NCI-H1436 treated with DMSO at 0.1 percent for 48 hours (cell line): ENCODE data around the gene FXYD6.

ENCODE experiments used
- DNase-seq: peaks from one replicate; lab custom pipeline; 2025; lab: John Stamatoyannopoulos, UW

Gene FXYD6

DNA sequence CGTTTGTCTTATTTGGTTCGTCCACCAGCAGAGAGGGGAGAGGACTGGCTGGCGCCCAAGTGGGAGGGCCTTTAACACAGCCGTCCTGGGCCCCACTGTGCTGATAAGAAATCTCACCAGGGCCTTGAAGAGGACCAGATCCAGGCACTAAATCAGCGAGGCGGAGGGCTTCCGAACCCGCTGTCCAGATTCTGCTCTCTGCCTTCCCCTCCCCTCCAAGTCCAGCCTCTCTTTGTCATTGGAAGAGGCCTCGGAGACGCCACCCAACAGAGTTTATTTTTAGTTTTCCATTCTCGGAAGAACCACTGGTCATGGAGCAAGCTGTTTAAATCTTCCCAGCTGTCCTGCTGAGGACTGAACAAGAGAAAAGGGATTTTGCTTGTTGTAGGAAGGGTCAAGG, 9.3 kb upstream of the FXYD6 start:
- no peak for DNase-seq

DNA sequence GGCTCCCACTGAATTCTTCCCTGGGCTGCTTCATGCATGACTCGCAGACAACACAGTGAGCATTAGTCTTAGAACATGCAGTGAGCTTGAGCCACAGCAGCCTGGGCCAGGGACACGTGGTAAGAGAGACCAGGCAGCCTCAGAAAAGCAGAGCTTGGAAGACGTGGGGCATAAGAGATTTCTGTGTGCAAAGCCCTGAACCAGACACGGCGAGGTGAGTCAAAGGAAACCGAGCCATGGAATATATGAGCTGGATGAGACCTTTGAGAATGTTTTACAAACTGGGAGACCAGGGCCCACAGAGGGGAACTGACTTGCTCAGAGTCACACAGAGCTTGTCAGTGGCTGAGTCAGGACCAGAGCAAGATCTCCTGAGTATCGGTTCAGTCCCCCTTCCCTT, 8.5 kb upstream of the FXYD6 start:
- DNase-seq: no peak

DNA sequence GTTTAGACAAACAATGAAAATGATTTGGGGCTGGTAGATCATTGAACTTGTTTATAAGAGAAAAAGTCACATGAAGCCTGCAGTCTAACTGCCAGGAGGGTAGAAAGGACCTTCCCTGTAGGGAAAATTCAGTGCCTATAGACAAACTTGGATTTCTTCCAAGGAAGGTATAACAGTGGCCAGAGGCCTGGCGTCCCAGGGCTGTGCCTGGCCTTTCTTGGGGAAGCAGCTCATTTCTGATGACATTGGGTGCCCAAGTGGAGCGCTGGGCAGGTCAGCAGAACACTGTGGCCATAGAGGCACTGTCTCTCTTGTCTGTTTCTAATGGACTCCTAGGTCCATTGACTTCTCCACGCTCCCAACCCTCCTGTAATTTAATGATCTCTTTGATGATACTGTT, 6.6 kb upstream of the FXYD6 start:
- DNase-seq: no peak

- DNase-seq: peak; percentile 31
These were observed 6.0 kb upstream of the FXYD6 start for GRCh38 chr11:117882311-117882905.

- no peak for DNase-seq
These were observed 4.8 kb upstream of the FXYD6 start for GRCh38 chr11:117881217-117881616.

DNA sequence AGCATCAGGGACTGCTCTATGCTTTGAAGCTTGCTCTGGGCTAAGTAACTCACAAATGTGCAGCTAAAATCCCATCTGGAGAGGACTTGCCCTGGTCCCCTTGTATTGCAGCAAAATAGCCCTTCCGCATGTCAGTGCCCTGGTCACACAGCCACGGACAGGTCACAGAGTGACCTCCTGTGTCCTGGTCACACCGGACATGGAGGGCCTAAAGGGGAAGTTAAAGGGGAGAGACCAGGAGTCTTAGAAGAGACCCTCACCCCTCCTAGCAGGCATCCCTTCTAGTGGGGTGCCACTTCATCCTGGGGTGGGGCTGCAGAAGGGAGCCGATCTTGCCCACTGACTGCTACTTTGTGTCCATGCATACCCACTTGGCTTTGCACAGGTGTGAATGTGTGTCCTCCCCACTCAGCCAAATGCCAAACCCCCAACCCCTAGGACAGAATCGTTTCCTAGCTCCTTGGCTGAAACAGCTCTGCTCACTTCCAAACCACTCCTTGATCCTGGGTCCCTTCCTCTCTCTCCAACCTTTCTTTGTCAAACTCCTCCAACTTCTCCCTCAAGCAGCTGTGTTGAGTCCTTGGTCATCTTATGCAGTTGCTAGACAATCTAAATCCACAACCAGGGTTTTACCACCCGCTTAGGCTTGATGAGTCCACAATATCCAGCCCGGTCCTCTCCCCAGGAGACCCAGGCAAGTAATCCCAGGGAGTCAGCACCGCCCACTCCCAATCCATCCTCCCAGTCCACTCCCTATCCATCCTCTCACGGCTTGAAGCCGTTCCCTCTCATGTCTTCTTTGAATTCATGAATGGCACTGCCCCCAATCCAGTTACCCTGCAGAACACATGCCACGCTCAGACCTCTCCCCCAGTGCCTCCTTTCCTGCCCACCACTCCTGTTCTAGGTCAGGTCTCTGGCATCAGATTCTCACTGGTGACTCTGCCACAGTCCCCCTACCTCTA, 3.3 kb upstream of the FXYD6 start:
- DNase-seq: no peak

DNA sequence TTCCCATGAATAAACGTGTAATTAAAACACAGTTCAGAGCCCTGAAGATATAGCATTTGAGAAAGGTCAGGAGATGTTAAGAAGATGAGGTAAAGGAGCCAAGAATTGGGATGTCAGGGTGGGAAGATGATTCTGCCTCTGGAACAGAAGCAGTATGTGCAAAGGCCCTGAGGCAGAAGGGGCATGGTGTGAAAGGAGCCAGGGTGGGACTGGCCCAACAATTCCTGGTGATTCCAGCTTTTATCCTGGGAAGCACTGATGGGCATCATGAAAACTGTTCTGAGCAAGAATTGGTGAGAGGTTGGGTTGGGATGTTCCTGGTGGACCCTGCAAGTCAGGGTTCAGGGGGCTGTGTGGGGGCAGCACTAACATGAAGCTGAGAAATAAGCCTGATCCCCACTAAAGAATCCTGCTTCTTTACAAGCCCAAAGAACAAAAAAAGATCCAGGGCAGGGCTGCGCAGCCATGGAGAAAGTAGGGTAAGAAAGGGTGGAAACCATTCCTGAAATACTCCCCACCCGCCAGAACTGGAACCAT, 2.5 kb upstream of the FXYD6 start:
- DNase-seq: no peak

GRCh38 chr11:117878314-117878938, 2.0 kb upstream of the FXYD6 start:
- no peak for DNase-seq

DNA sequence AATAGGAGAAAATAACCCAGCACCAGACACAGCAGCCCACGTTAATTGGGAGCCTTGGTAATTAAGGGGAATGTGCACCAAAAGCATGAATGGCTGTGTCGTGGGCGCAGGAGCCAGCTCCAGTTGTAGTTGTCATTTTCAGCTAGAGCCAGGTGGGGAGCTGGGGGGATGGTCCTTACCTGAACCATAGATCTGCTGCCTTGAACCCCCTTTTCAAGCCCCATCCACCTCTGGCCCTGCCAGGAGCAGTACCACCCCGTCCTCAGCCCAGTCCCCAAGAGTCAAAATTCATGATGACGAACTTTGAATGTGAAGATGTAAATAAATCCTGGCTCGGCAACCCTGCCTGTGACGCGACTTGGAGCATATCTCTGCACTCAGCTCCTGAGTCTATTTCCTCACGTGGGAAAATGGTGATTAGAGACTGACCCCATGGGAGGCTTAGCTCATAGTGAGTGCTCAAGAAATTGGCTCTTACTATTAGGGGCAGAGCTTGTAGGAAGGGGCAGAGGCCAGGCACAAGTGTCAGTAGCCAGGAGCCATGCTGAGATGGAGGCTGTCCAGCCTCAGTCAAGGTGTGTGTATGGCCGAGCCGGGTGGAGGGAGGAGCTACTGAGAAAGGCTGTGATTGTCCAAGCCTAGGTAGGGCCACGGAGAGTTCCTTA, 794 bp upstream of the FXYD6 start:
- no peak for DNase-seq

GRCh38 chr11:117876059-117876340, 458 bp downstream of the FXYD6 start:
- DNase-seq: no peak

- no peak for DNase-seq
These were observed 938 bp downstream of the FXYD6 start for GRCh38 chr11:117875382-117876058.

DNA sequence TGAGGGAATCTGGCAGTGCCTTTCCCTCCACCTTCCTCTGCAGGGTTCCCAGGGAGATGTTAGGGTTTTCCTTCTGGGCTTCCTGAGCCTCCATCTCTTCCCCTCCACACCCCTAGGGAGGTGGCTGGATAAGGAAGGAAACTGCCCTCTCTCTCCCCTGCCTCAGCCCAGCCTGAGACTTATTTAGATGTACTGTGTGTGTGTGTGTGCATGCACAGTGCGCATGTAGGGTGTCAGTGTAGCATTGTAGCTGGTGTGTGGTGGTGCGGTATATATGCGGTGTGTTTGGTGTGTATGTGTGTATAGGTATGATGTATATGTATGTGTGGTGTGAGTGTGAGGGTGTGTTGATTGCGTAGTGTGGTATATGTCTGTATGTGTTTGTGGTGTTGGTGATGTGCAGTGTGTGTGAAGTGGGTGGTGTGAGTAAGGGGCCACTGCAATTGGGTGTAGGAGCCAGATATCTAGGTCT, 1.5 kb downstream of the FXYD6 start:
- no peak for DNase-seq

DNA sequence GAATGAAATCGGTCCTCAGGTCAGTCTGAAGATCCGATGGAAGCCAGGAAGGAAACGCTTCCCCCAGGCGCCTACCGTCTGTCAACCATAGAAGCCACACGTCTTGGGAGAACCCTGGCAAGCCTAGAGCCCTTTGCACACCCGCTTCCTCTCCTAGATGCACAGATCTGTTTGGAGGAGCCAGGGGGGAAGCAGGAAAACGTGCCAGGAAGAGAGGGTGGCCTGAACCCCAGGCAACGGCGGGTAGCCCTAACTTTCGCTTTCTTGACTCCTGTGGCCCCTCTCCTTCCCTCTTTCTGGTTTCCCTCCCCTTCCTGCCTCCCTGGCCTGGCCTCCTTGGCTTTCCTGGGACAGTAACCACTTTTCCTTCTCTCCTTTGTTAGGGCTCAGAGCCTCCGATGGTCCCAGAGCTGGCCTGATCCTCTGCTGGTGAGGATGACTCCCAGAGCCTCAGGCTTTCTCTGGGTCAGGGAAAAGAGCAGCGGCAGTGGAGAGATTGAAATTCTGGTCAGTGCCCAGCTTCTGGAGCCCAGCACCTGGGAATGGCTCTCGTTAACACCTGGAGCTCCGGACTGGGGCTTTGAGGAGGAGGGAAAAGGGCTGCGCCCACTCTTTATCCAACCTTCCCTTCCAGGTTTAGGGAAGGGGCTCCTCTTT, 2.1 kb downstream of the FXYD6 start:
- no peak for DNase-seq

- DNase-seq: no peak
These were observed 2.7 kb downstream of the FXYD6 start for GRCh38 chr11:117873828-117874125.

DNA sequence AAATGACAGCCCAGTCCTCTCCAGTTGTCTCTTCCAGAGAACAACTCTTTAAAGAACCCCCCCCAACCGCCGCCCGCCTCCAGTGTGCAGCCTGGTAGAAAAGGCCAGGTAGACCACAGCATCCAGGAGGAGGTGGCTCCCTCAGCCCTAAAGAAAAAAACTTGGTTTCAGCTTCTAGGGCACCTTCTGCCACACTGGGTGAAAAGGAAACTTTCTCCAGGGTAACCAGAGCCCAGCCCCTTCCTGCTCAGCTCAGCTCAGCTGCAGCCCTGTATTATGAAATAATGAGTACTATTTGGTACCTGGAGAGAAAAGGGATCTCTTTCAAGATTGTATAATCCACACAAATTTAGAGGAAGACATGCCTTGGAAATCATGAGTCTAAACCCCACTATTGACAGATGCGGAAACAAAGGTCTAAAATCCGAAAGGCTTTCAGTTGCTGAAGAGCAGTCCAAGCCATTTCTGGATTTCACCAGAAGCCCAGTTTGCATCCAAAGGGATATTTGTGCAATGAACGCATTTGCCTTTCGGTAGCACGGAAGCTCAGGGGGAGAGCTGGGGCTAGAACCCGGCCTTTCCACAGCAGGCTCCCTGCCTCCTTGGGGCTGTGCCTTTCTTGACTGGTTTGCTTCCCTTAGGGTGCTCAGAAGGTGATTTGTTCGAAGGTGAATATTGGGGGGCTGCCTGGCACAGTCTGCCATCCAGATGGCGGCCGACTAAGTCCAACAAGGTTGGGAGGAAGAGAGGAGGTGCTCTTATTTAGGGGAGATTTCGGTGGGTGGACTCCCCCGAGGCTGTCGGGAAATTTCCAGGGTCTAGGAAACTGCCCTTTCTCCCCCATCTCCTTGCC, 3.3 kb downstream of the FXYD6 start:
- DNase-seq: no peak

GRCh38 chr11:117872420-117872961, 4.0 kb downstream of the FXYD6 start:
- DNase-seq: no peak

DNA sequence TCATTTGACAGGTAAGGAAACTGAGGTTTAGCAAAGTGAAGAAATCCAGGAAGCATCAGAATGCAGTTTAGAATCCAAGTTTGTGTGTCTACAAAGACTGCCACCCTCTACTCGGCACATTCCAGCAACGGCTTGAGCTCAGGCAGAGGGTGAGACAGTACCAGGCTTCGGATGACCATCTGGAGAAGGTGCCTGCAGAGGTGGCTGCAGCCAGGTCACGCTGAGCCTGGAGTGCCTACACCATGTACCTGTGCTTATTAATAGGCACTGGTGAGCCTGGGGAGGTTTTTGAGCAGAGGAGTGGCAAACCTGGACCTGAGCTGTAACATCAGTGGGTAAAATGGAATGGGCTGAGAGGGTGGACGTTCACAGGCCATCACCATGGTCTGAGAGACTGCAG, 4.7 kb downstream of the FXYD6 start:
- DNase-seq: no peak

GRCh38 chr11:117871160-117871559, 5.3 kb downstream of the FXYD6 start:
- DNase-seq: no peak

DNA sequence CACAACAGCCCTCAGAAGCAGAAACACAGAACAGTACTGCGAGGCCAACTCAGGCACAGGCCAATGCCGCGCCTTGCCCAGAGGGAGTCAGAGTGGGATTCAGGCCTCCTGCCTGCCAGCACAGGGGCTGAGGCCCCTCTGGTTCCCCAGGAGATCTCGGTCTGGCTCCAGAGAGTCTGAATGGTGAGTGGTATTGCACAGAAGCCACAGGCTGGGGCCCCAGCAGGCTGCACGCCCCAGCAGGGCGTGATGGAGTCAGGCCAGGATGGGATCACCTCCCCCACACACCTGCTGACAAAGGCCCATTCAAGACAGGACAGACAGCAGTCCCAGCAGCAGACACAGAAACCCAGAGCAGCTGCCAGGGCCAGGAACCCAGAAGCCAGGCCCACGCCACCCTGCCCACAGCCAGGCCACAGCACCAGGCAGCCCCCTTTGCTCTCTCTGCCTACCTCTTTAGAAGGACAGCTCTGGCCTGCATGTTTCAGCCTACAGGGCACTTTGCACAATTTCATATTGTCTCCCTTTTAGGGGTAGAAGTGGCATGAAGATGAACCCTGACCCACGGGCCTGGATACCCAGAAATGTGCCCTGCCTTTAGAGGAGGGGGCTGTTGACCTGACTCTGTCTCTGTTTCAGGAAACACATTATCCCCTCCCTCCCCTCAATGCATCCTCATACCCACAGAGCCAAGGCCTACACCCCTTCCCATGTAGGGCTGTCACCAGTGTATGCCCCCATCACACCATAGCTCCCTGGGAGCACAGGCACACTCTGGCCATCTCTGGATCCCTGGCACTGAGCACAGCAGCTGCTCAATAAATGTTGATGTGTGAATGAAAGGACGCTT, 6.1 kb downstream of the FXYD6 start:
- DNase-seq: no peak
